ENCODE measurements around the gene SPINT4. TPM values are rescaled to one million over a fixed set of nuclear protein-coding genes. Genes with fewer than 3 reads are reported as not detected.
A peak's percentile ranks its signal among the peaks of the same experiment; 100 is the strongest.

SPINT4 gene
- total RNA-seq, 1 experiment from 2014 or later: not detected

DNA sequence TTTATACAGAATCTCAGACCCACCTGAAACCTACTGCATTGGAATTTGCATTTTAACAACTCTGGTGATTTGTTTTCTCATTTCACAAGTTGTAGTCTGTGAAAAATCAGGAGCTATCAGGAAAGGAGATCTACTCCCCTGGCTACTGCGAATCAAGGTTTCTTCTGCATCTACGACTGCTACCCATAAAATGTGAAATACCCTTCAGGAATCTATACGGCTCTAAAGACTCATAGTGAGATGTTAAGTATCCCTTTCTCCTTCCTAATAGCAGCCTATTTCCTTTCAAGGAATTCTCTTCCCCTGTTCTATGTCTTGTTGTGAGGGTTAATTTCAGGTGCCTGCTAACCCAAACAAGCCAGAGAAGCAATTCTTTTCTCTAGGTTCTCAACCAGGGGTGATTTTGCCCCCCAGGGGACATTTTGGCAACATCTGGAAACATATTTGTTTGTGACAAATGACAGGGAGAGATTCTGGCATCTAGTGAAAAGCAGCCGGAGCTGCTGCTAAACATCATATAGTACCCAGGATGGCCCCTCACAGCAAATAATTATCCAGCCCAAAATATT lies 43.2 kb downstream of the SPINT4 start:
- DNase-seq (ENCODE audit: low read depth): no peak

- DNase-seq (ENCODE audit: low read depth): no peak
These were observed 43.8 kb downstream of the SPINT4 start for GRCh38 chr20:45765980-45766379.

DNA sequence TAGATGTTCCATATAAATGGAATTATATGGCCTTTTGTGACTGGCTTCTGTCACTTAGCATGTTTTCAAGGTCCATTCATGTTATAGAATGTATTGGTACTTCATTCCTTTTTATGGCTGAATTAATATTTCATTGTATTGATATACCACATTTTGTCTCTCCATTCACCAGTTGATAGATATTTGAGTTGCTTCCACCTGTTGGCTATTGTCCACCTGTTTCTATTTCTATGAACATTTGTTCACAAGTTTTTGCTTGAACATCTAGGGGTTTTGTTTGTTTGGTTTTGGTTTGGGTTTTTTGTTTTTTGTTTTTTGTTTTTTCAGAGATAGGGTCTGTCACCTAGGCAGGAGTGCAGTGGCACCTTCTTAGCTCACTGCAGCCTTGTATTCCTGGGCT lies 46.3 kb downstream of the SPINT4 start:
- no peak for DNase-seq (ENCODE audit: low read depth)

- DNase-seq (ENCODE audit: low read depth): peak; percentile 86
These were observed 49.1 kb downstream of the SPINT4 start for GRCh38 chr20:45771182-45771759.

- no peak for DNase-seq (ENCODE audit: low read depth)
These were observed 50.5 kb downstream of the SPINT4 start for GRCh38 chr20:45772693-45773092.

- no peak for DNase-seq (ENCODE audit: low read depth)
These were observed 52.8 kb downstream of the SPINT4 start for GRCh38 chr20:45774945-45775344.

- DNase-seq (ENCODE audit: low read depth): no peak
These were observed 53.3 kb downstream of the SPINT4 start for GRCh38 chr20:45775411-45775810.

Other genes with a start within 250 kb of the SPINT4 start
- not detected in 2 replicates for gene SPINT3, start 206.7 kb upstream of the SPINT4 start, total RNA-seq (2014; rRNA removed)
- not detected in 2 replicates for gene WFDC6, start 182.9 kb upstream of the SPINT4 start, total RNA-seq (2014; rRNA removed)
- gene EPPIN, start 174.9 kb upstream of the SPINT4 start, total RNA-seq (2014; rRNA removed): not detected in 2 replicates
- gene WFDC8, start 143.1 kb upstream of the SPINT4 start, total RNA-seq (2014; rRNA removed): not detected in 2 replicates
- gene WFDC10A, start 92.6 kb upstream of the SPINT4 start, total RNA-seq (2014; rRNA removed): not detected in 2 replicates
- gene WFDC9, start 91.1 kb upstream of the SPINT4 start, total RNA-seq (2014; rRNA removed): not detected in 2 replicates
- 1.2 TPM in 1 of 2 replicates, not detected in the other for gene WFDC11, start 52.1 kb upstream of the SPINT4 start, total RNA-seq (2014; rRNA removed)
- gene WFDC13, start 20.3 kb upstream of the SPINT4 start, total RNA-seq (2014; rRNA removed): not detected in 2 replicates
- gene WFDC10B, start 17.3 kb upstream of the SPINT4 start, total RNA-seq (2014; rRNA removed): 0.38 TPM in 1 of 2 replicates, not detected in the other
- gene WFDC3, start 69.5 kb downstream of the SPINT4 start, total RNA-seq (2014; rRNA removed): 0.51 and 0.75 TPM in 2 replicates
- gene DNTTIP1, start 69.6 kb downstream of the SPINT4 start, total RNA-seq (2014; rRNA removed): 22.9 and 35.5 TPM in 2 replicates
- 235 and 279 TPM in 2 replicates for gene UBE2C, start 90.3 kb downstream of the SPINT4 start, total RNA-seq (2014; rRNA removed)
- 0.34 and 0.38 TPM in 2 replicates for gene TNNC2, start 105.0 kb downstream of the SPINT4 start, total RNA-seq (2014; rRNA removed)
- 75.8 and 80.3 TPM in 2 replicates for gene SNX21, start 111.5 kb downstream of the SPINT4 start, total RNA-seq (2014; rRNA removed)
- gene ACOT8, start 135.0 kb downstream of the SPINT4 start, total RNA-seq (2014; rRNA removed): 39.1 and 46.6 TPM in 2 replicates
- gene ZSWIM3, start 135.3 kb downstream of the SPINT4 start, total RNA-seq (2014; rRNA removed): 3.3 and 4.6 TPM in 2 replicates
- 9.8 and 10.2 TPM in 2 replicates for gene ZSWIM1, start 158.9 kb downstream of the SPINT4 start, total RNA-seq (2014; rRNA removed)
- 0.69 and 4.1 TPM in 2 replicates for gene SPATA25, start 165.3 kb downstream of the SPINT4 start, total RNA-seq (2014; rRNA removed)
- gene NEURL2, start 168.9 kb downstream of the SPINT4 start, total RNA-seq (2014; rRNA removed): 5.4 and 9.0 TPM in 2 replicates
- gene CTSA, start 169.0 kb downstream of the SPINT4 start, total RNA-seq (2014; rRNA removed): 118 and 180 TPM in 2 replicates
- 7.2 and 10.3 TPM in 2 replicates for gene PLTP, start 189.8 kb downstream of the SPINT4 start, total RNA-seq (2014; rRNA removed)
- 10.2 and 13.6 TPM in 2 replicates for gene PCIF1, start 212.3 kb downstream of the SPINT4 start, total RNA-seq (2014; rRNA removed)
- gene ZNF335, start 249.9 kb downstream of the SPINT4 start, total RNA-seq (2014; rRNA removed): 15.3 and 15.9 TPM in 2 replicates

Data from LHCN-M2 (cell line).